SK-N-SH (cell line): ENCODE measurements around the gene NPAS3. TPM values are rescaled to one million over a fixed set of nuclear protein-coding genes. Genes with fewer than 3 reads are reported as not detected.
A peak's percentile ranks its signal among the peaks of the same experiment; 100 is the strongest.

Source experiments
- CTCF ChIA-PET: fragments of 300-600, 350-600 bp; formaldehyde crosslinking; extraction: SDS; loops from one replicate; lab custom pipeline; 2021; lab: Yijun Ruan, JAX
- POLR2A ChIA-PET: fragments of 350-600 bp; sonication (Branson Sonifier 250); formaldehyde crosslinking; extraction: SDS; loops from one replicate; lab custom pipeline; 2020; ENCODE audit warnings: antibody characterized with exemption, inconsistent platforms; lab: Yijun Ruan, JAX
- DNase-seq: peaks from one replicate; pipeline ENCODE4 v3.0.0; 2012
- H2AFZ ChIP-seq: fragments of 200-600 bp; sonication (generic); 2 replicates; pipeline ENCODE4 v1.8.1; 2016; ENCODE audit warnings: antibody characterized with exemption, mild to moderate bottlenecking, low read depth
- H3F3A ChIP-seq: fragments of 200-600 bp; sonication (generic); replicated peaks from 2 replicates; pipeline ENCODE3; 2016; ENCODE audit warnings: antibody characterized with exemption, mild to moderate bottlenecking; ENCODE audit not compliant: insufficient read depth
- H3K27ac ChIP-seq, 2 experiments: fragments of 200-500 bp in 1 of 2; fragments of 200-600 bp in 1 of 2; sonication (Bioruptor generic) in 1 of 2; sonication (generic), shearing (Covaris generic) in 1 of 2; 2 replicates each; pipeline versions ENCODE4 v1.5.1 to v1.6.1; 2014 to 2016; ENCODE audit warnings: low read depth in 2 of 2, inconsistent platforms in 1 of 2, low read length in 1 of 2, mild to moderate bottlenecking in 1 of 2, mixed read lengths in 1 of 2
- H3K27me3 ChIP-seq: fragments of 200-600 bp; sonication (generic), shearing (Covaris generic); 2 replicates; pipeline ENCODE4 v1.6.1; 2016; ENCODE audit warnings: mixed run types; ENCODE audit not compliant: insufficient read depth
- H3K36me3 ChIP-seq, 2 experiments: fragments of 200-500 bp in 1 of 2; fragments of 200-600 bp in 1 of 2; sonication (Bioruptor generic) in 1 of 2; sonication (generic) in 1 of 2; replicated peaks in 1 of 2; 2 replicates each; pipeline versions ENCODE3 to v1.5.1; 2014 to 2016; ENCODE audit warnings: low read length in 1 of 2, mild to moderate bottlenecking in 1 of 2; ENCODE audit not compliant: insufficient read depth in 2 of 2, control insufficient read depth in 1 of 2
- H3K4me1 ChIP-seq, 2 experiments: fragments of 200-500 bp in 1 of 2; fragments of 200-600 bp in 1 of 2; sonication (Bioruptor generic) in 1 of 2; sonication (generic), shearing (Covaris generic) in 1 of 2; 2 replicates each; pipeline versions ENCODE4 v1.5.1 to v1.6.1; 2014 to 2016; ENCODE audit warnings: low read depth in 1 of 2, low read length in 1 of 2, mixed run types in 1 of 2; ENCODE audit not compliant: insufficient read depth in 2 of 2, control insufficient read depth in 1 of 2
- H3K4me2 ChIP-seq: fragments of 200-600 bp; sonication (generic), shearing (Covaris generic); 2 replicates; pipeline ENCODE4 v1.6.1; 2017; ENCODE audit warnings: mixed run types
- H3K4me3 ChIP-seq, 2 experiments: fragments of 200-500 bp in 1 of 2; fragments of 200-600 bp in 1 of 2; sonication (Bioruptor generic) in 1 of 2; sonication (generic), shearing (Covaris generic) in 1 of 2; 2 replicates each; pipeline versions ENCODE4 v1.5.1 to v1.8.1; 2014 to 2016; ENCODE audit warnings: low read depth in 2 of 2, inconsistent platforms in 1 of 2, low read length in 1 of 2, mild to moderate bottlenecking in 1 of 2, mixed read lengths in 1 of 2, moderate library complexity in 1 of 2
- H3K79me2 ChIP-seq: fragments of 200-600 bp; sonication (generic); 2 replicates; pipeline ENCODE4 v1.8.1; 2017; ENCODE audit warnings: mild to moderate bottlenecking; ENCODE audit not compliant: insufficient read depth
- H3K9ac ChIP-seq: fragments of 200-600 bp; sonication (generic); 2 replicates; pipeline ENCODE4 v1.6.1; 2017; ENCODE audit warnings: mixed run types
- H3K9me2 ChIP-seq: fragments of 200-600 bp; sonication (generic); 2 replicates; pipeline ENCODE4 v1.6.1; 2017; ENCODE audit warnings: mixed run types
- H3K9me3 ChIP-seq: fragments of 200-600 bp; sonication (generic); 2 replicates; pipeline ENCODE4 v1.6.1; 2017; ENCODE audit warnings: mixed run types, mild to moderate bottlenecking, moderate library complexity
- H4K20me1 ChIP-seq: fragments of 200-600 bp; sonication (generic); 2 replicates; pipeline ENCODE4 v1.6.1; 2017; ENCODE audit warnings: mild to moderate bottlenecking, mixed run types; ENCODE audit not compliant: insufficient read depth
- FOSL2 ChIP-seq: IDR thresholded peaks from 2 replicates; pipeline ENCODE4 v1.4.0; 2012; ENCODE audit warnings: low read depth, mild to moderate bottlenecking, moderate library complexity, borderline replicate concordance
- FOXJ3 ChIP-seq: sonication (generic); formaldehyde crosslinking; IDR thresholded peaks from 2 replicates; pipeline ENCODE4 v1.5.1; 2020; ENCODE audit warnings: mild to moderate bottlenecking, missing genetic modification reagents
- NRF1 ChIP-seq: IDR thresholded peaks from 2 replicates; pipeline ENCODE4 v1.6.1; 2012; ENCODE audit warnings: low read depth, mild to moderate bottlenecking, low read length
- POLR2AphosphoS5 ChIP-seq: IDR thresholded peaks from 2 replicates; pipeline ENCODE4 v1.6.1; 2012; ENCODE audit warnings: low read depth, low read length
- SIN3A ChIP-seq: IDR thresholded peaks from 2 replicates; pipeline ENCODE4 v1.6.1; 2012; ENCODE audit warnings: low read depth, mild to moderate bottlenecking, low read length, moderate library complexity, borderline replicate concordance
- SMC3 ChIP-seq: IDR thresholded peaks from 2 replicates; pipeline ENCODE4 v1.6.1; 2012; ENCODE audit warnings: low read depth, low read length, improper control_type of control experiment
- TCF12 ChIP-seq: IDR thresholded peaks from 2 replicates; pipeline ENCODE4 v1.4.0; 2012
- WGBS: methylation state at CpG from one replicate; pipeline ENCODE4 v1.1.6; 2017; ENCODE audit warnings: low lambda C conversion rate; 5-methylcytosine and 5-hydroxymethylcytosine counted together
- polyA plus RNA-seq, 3 experiments: library from polyadenylated mRNA; depleted of rRNA; stranded (reverse); fragments of >200 nt; gene quantifications; 2 replicates each; pipeline ENCODE4 v1.2.3, GENCODE V29; 2012
- TF ChIP-seq, protein P1 (sequence below): fragments of 200-600 bp; sonication (generic); IDR thresholded peaks from 2 replicates; pipeline ENCODE4 v1.6.1; 2017; ENCODE audit warnings: antibody characterized with exemption, mild to moderate bottlenecking, moderate library complexity
- TF ChIP-seq, protein P2 (sequence below): IDR thresholded peaks from 2 replicates; pipeline ENCODE4; 2012
- TF ChIP-seq, protein P3 (sequence below): IDR thresholded peaks from 2 replicates; pipeline ENCODE4 v1.4.0; 2012; ENCODE audit warnings: low read depth

Gene NPAS3
- polyA plus RNA-seq, 1 of the 3 experiments (the other 2 are of a cell fraction): 4.3 TPM

GRCh38 chr14:33589334-33589733 is 650.7 kb downstream of the NPAS3 start:
- Histone ChIP-seq H3K9me3 (no peaks in the 10 kb centered on the region), H3K27ac (no peak overlapping the region), H3K4me2 (no peak overlapping the region), H3K9ac (no peak overlapping the region), H3K9me2 (no peaks in the 10 kb centered on the region), H4K20me1 (no peaks in the 10 kb centered on the region), H2AFZ (no peak overlapping the region), H3K4me1 (peaks cover 0 to 7% of the 10 kb centered on the region in 2 experiments; a peak in 2 of 4 replicates), H3F3A (no peaks in the 10 kb centered on the region), H3K27me3 (no peaks in the 10 kb centered on the region), H3K79me2 (no peaks in the 10 kb centered on the region), H3K36me3 (no peaks in the 10 kb centered on the region), H3K4me3 (no peak overlapping the region)
- ChIA-PET CTCF (no interaction called here), POLR2A (no interaction called here)
- 54% methylated on average over 3 of the region's 3 CpGs for WGBS
- TF ChIP-seq TCF12 (peak; percentile 58; the same call in 1 of the 2 replicates), FOSL2 (peak; percentile 63; the same call in 1 of the 2 replicates), POLR2AphosphoS5 (no peak)
- TF ChIP-seq, protein P1, sequence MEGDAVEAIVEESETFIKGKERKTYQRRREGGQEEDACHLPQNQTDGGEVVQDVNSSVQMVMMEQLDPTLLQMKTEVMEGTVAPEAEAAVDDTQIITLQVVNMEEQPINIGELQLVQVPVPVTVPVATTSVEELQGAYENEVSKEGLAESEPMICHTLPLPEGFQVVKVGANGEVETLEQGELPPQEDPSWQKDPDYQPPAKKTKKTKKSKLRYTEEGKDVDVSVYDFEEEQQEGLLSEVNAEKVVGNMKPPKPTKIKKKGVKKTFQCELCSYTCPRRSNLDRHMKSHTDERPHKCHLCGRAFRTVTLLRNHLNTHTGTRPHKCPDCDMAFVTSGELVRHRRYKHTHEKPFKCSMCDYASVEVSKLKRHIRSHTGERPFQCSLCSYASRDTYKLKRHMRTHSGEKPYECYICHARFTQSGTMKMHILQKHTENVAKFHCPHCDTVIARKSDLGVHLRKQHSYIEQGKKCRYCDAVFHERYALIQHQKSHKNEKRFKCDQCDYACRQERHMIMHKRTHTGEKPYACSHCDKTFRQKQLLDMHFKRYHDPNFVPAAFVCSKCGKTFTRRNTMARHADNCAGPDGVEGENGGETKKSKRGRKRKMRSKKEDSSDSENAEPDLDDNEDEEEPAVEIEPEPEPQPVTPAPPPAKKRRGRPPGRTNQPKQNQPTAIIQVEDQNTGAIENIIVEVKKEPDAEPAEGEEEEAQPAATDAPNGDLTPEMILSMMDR: no peak
- no peak for DNase-seq

DNA sequence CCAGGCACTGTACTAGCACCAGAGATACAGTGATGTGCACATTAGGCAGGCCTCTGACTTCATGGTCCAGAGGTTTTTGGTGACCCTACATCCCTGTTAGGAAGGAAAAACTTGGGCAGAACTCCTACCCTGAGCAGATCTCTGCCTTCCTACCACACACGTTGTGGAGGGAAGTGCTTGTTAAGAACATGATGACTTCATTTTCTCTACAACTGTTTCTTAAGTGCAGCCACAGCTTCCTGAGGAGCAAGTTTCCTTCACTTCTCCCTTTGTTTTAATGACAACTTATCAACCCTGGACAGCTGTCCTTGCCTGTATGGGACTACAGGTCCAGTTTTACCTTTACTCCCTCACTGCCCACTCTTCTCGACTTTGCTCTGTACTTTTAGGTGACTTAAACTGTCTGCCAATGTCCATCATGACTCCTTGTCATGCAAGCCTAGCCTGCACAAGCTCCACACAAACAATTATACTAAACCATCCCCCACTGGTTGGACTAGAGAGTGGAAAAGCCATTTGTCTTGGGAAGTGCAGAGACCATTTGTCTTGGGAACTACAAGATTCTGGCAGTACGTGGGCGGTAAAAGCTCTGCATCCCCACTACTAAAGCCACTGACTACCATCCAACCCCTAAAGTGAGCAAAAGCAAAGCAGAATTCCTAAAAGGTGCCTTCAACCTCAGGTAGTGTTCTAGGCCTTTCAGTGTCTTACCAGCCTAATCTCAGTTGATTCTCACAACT is 652.4 kb downstream of the NPAS3 start:
- DNase-seq: no peak
- Histone ChIP-seq H3K79me2 (no peaks in the 10 kb centered on the region), H3K27ac (no peak overlapping the region), H3F3A (no peaks in the 10 kb centered on the region), H4K20me1 (no peaks in the 10 kb centered on the region), H2AFZ (no peak overlapping the region), H3K9me2 (no peaks in the 10 kb centered on the region), H3K9me3 (no peaks in the 10 kb centered on the region), H3K4me3 (no peak overlapping the region), H3K27me3 (no peaks in the 10 kb centered on the region), H3K4me2 (no peak overlapping the region), H3K9ac (no peak overlapping the region), H3K36me3 (no peaks in the 10 kb centered on the region), H3K4me1 (peaks cover 0 to 7% of the 10 kb centered on the region in 2 experiments; a peak in 2 of 4 replicates)
- ChIA-PET POLR2A (no interaction called here), CTCF (no interaction called here)
- TF ChIP-seq, protein P2, sequence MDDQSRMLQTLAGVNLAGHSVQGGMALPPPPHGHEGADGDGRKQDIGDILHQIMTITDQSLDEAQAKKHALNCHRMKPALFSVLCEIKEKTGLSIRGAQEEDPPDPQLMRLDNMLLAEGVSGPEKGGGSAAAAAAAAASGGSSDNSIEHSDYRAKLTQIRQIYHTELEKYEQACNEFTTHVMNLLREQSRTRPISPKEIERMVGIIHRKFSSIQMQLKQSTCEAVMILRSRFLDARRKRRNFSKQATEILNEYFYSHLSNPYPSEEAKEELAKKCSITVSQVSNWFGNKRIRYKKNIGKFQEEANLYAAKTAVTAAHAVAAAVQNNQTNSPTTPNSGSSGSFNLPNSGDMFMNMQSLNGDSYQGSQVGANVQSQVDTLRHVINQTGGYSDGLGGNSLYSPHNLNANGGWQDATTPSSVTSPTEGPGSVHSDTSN: no peak
- no peak for TF ChIP-seq FOXJ3 (CRISPR knock-in tag)
- TF ChIP-seq SIN3A: no peak
- TF ChIP-seq, protein P3, sequence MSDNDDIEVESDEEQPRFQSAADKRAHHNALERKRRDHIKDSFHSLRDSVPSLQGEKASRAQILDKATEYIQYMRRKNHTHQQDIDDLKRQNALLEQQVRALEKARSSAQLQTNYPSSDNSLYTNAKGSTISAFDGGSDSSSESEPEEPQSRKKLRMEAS: no peak
- no peak for TF ChIP-seq TCF12
- no peak for TF ChIP-seq SMC3
- no peak for TF ChIP-seq NRF1
- WGBS: 88% methylated on average over 4 of the region's 4 CpGs
